ENCODE measurements around the gene CTCF.
"Not testable (repeated sequence)": the region's sequence is repeated elsewhere in the genome, so short reads cannot be mapped to it uniquely, and the experiment has no call there.

Gene CTCF, protein sequence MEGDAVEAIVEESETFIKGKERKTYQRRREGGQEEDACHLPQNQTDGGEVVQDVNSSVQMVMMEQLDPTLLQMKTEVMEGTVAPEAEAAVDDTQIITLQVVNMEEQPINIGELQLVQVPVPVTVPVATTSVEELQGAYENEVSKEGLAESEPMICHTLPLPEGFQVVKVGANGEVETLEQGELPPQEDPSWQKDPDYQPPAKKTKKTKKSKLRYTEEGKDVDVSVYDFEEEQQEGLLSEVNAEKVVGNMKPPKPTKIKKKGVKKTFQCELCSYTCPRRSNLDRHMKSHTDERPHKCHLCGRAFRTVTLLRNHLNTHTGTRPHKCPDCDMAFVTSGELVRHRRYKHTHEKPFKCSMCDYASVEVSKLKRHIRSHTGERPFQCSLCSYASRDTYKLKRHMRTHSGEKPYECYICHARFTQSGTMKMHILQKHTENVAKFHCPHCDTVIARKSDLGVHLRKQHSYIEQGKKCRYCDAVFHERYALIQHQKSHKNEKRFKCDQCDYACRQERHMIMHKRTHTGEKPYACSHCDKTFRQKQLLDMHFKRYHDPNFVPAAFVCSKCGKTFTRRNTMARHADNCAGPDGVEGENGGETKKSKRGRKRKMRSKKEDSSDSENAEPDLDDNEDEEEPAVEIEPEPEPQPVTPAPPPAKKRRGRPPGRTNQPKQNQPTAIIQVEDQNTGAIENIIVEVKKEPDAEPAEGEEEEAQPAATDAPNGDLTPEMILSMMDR

DNA sequence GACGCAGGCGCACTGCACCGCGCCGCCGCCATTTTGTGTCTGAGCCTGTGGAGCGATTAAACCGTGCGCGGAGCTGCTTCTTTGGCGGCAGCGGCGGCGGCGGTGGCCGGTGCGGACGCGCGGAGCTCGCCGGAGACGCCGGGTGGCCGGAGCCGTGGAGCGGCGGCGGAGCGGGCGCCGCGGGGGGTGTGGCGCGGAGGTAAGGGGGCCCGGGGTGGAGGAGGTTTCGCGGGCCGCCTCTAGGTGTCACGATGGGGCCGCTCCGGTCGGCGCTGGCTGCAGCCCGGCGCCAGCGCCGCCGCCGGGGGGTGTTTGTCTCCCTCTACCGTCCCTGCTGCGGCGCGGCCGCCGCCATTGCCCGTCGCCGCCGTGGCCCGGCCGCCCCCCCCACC, at the start of gene CTCF:
Gene CTCF (plus strand): TSS at position 1 of the 392 bp plus-strand sequence. CDS start 48,307 bp downstream, outside the sequence.
- no peak for DNase-seq

DNA sequence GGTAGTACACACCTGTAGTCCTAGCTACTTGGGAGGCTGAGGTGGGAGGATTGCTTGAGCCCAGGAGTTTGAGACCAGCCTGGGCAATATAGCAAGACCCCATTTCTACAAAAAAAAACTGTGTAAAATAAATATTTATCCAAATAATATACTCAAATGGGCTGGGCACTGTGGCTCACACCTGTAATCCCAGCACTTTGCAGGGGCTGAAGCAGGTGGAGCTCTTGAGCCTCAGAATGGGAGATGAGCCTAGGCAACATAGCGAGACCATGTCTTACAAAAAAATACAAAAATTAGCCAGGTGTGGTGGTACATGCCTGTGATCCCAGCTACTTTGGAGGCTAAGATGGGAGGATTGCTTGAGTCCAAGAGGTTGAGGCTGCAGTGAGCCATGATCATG, 48.4 kb upstream of the CTCF start:
- not testable (repeated sequence) for DNase-seq

DNA sequence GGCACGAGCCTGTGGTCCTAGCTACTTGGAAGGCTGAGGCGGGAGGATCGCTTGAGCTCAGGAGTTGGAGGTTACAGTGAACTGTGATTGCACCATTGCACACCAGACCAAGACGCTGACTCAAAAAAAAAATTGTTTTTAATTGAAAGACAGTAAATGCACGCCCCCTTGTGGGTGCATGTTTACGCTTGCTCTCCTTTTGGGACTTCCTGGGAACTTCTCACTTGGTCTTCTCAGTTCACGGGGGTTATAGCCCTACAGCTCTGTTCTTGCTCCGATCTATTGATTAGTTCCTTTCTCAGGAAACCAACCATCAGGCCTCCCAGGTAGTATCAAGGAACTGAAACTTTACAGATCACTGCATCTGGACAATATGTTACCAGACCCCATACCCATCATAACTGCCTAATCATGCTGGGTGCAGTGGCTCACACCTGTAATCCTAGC, 47.9 kb upstream of the CTCF start:
- no peak for DNase-seq

- DNase-seq = no peak
Observed at GRCh38 chr16:67516296-67517154, 45.8 kb upstream of the CTCF start.

DNA sequence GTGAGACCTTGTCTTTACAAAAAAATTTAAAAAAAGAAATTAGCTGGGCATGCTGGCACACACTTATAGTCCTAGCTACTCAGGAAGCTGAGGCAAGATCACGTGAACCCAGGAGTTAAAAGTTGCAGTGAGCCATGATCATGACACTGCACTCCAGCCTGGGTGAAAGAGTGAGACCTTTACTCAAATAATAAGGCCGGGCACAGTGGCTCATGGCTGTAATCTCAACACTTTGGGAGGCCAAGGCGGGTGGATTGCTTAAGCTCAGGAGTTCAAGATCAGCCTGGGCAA, 45.2 kb upstream of the CTCF start:
- DNase-seq = no peak

DNA sequence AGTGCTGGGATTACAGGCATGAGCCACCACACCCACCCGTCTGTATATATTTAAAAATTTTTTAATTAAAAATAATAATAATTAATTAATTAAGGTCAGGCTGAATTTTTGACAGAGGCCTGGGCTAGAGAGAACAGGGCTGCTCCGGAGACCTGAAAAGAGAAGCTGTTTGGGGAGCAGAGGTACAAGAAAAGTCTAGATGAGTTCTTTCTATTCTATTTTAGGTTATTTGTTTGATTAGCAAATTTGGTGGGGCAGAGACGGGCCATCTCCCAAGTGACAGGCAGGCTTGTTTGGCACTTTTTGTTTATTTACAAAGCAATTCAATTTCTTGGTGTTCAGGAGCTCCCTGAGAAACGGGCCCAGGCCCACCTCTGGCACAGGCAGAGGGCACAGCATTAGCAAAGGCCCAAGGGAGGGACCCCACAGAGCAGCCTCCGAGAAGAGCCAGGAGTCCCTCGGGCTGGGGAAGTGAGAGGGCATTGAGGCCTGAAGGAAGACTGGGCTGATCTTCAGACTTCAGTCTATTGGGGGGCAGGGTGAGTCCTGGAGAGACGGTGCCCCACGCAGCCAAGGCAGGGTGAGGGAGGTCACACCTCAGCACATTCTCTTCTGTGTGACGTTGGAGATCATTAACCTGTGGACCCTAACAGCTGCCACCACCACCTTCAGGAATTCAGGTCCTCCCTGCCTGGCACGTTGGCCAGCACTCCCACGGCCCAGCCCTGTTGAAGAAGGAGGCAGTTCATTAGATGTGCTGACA, 44.5 kb upstream of the CTCF start:
- DNase-seq = no peak

- no peak for DNase-seq
Observed at GRCh38 chr16:67518676-67519075, 43.6 kb upstream of the CTCF start.

GRCh38 chr16:67519242-67519641, 43.1 kb upstream of the CTCF start:
- no peak for DNase-seq

- peak; percentile 92 for DNase-seq
Observed at GRCh38 chr16:67521095-67521804, 41.1 kb upstream of the CTCF start.

DNA sequence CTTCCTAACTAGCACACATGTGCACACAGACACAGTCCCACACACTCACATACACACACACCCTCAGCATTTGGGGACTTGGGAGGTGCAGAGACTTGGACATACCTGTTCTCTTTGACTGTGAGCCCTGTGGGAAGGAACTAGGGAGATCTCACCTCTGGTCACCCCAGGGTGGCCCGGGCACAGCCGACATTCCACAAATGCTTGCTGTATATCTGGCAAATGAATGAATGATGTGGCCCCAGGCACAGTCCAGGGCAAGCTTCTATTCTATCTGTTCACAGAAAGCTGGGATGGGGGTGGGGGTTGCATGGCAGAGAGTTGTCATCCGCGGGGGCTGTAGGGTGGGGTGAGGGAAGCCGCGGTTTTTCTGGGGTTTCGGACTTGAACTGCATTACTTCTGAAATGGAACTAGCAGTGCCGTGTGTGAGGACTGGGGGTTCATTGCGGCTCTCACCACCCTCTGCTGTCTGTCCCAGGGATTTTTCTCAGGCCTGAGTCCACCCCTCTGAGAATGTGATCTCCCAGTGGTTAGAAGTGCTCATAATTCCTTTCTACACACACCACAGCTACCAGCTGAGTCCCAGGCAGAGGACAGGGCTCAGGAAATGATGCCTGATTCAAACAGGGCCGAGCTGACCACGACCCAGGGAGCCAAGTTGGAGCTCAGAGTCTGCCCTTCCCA, 37.0 kb upstream of the CTCF start:
- peak; percentile 20 for DNase-seq

- peak; percentile 19 for DNase-seq
Observed at GRCh38 chr16:67526149-67526791, 36.1 kb upstream of the CTCF start.

GRCh38 chr16:67528222-67528869, 34.0 kb upstream of the CTCF start, which contains the start of gene RIPOR1:
Gene RIPOR1 (plus strand): TSS chr16:67528829. CDS start chr16:67538447, 9,618 bp downstream.
- no peak for DNase-seq

- peak; percentile 70 for DNase-seq
Observed at GRCh38 chr16:67528870-67529581, 33.3 kb upstream of the CTCF start.

DNA sequence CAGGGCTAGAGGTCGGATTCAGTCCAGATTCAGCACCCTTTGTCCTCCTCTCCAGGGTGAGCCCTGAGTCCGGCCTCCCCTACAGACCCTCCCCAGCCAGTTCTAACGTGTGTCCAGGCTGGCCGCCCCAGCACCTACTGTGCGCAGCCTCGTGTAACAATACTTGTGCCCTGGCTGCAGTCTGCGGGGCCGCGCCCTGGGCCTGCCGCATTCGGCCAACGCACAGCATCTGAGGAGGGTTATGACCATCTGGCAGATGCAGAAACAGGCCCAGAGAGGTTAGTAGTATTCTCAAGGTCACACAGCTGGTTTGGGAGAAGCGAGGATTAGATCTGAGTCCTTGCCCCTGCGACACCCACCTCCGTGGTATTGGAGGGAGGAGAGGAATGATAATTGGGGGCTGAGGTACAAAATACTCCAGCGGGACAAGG, 32.7 kb upstream of the CTCF start:
- no peak for DNase-seq

GRCh38 chr16:67530013-67530939, 32.0 kb upstream of the CTCF start:
- peak; percentile 77 for DNase-seq

DNA sequence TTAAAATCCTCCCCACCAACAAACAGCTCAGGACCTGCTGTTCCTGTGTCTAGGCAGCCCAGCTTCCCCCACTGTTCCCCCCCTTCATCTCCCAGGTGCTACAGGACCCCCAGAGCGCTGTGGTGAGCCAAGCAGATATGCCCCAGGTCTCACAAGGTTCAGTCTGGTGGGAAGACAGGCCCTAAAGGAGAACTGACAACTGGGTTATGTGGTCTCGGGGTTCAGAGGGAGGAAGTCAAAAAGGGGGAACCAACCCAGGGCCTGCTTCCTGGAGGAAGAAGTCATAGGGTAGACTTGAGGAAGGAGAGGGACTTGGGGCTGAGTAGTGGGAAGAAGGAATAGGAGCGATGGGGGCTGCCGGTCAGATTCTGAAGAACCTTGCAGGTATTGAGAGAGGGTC, 31.1 kb upstream of the CTCF start:
- DNase-seq = no peak

DNA sequence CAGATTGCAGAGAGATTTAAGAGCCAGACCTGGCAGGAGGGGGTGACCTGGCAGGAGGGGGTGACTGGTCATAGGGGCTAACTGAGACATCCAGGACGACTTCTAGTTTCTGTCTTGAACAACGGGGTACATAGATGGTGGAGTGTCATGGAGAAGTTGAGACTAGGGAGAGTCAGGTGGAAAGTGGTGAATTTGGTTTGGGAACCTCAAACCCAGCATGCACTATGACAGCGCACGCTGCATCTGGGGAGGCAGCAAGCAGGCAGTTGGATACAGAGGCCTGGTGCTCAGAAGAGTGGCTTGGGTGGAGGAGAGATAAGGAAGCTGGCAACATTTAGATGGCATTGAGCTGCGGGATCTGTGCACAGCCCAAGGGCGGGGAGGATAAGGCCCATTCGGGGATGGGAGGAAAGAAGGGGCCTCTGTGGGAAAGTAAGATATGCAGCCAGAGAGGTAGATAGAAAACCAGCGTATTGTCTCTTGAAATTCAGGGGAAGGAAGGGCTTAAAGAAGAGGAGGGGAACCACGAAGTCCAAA, 29.2 kb upstream of the CTCF start:
- DNase-seq = no peak

DNA sequence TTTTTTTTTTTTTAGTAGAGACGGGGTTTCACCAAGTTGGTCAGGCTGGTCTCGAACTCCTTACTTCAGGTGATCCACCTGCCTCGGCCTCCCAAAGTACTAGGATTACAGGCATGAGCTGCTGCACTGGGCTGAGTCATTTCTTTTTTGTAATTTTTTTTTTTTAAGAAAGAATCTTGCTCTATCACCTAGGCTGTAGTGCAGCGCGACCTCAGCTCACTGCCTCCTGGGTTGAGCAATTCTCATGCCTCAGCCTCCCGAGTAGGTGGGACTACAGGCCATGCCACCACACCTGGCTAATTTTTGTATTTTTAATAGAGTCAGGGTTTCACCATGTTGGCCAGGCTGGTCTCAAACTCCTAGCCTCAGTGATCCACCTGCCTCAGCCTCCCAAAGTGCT, 28.3 kb upstream of the CTCF start:
- DNase-seq = not testable (repeated sequence)

Data from left hindlimb (tissue), 1 donor.